Measurements from ENCODE around the gene KIAA1671.
A peak's percentile ranks its signal among the peaks of the same experiment; 100 is the strongest.

Gene KIAA1671

GRCh38 chr22:24982301-24983056, 30.0 kb downstream of the KIAA1671 start:
- DNase-seq = no peak

DNA sequence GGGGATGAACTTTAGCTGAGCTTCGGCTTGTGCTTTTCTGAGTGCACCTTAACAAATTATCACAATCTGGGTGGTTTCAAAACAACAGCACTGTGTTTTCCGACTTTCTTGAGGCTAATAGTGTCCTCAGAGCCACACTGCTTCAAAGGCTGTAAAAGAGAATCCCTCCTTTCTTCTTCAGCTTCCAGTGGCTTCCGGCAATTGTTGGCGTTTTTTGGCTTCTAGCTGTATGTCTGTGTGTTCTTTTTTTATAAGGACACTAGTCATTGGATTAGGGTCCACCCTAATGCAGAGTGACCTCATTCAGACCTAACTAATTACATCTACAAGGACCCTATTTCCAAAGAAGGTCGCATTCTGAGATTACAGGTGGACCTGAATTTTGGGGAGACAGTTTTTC, 30.6 kb downstream of the KIAA1671 start:
- DNase-seq = no peak

GRCh38 chr22:24984122-24984521, 31.6 kb downstream of the KIAA1671 start:
- no peak for DNase-seq

DNA sequence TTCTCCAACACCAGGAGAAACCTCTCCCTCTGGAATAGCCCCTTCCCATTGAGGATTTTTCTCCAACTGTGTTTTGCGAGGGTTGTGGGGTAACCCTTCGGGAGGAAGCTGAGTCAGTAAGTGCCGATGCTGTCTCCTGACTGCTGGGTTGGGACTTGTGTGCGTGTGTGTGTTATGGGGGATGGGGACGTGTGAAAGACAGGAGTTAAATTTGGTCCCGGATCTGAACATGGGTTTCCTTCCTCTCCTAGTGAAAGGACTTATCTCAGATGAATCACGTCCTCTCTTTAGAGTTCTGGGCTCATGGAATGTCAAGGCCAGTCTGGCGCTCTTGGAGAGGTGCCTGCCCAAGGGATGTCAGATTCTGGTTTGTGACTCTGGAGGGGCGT, 33.3 kb downstream of the KIAA1671 start:
- no peak for DNase-seq

- no peak for DNase-seq
Observed at GRCh38 chr22:24986816-24987215, 34.3 kb downstream of the KIAA1671 start.

DNA sequence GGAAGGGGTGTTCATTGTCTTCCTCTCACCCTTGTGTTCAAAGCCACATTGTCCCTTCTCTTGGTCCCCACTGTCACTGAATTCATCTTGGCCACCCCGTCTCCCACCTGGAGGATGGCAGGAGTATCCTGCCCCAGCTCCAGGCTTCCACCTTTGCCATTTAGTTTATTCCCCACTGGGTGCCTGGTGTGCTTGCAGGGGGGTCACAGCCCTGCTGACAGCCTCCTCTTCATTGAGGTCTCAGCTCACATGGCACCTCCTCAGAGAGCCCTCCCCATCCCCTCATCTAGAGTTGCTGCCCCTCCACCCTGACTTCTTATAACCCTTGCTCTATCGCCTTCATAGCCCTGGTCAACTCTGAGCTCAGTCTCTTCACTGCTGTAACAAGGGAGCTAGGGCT, 36.6 kb downstream of the KIAA1671 start:
- no peak for DNase-seq

GRCh38 chr22:24989541-24989951, 37.0 kb downstream of the KIAA1671 start:
- DNase-seq = no peak

DNA sequence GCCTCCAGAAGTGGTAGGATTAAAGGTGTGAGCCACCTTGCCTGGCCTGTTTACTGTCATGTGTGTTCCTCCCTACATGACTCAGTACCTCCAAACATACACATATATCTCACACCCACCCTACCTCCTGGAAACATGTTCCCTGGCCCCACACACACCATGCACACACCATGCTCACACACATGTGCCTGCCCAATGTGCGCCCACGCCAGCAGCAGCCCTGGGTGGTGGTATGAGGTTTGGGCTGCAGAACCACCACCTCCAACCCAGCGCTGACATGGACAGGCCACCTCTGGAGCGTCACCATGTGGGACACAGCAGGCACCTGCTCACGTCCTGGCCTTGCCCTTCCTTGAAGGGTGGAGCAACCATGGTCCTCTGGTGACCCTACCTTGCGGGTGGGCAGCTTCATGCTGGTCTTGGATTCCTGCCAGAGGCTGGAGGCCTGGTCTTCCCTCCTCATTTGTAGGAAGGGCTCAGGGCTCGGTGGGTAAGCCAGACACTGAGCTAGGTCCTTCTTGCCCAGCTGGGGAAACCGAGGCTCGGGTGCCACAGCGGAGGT, 37.9 kb downstream of the KIAA1671 start:
- no peak for DNase-seq

- no peak for DNase-seq
Observed at GRCh38 chr22:24992946-24993345, 40.4 kb downstream of the KIAA1671 start.

GRCh38 chr22:24994070-24994763, 41.7 kb downstream of the KIAA1671 start:
- peak; percentile 73 to 84 for DNase-seq

DNA sequence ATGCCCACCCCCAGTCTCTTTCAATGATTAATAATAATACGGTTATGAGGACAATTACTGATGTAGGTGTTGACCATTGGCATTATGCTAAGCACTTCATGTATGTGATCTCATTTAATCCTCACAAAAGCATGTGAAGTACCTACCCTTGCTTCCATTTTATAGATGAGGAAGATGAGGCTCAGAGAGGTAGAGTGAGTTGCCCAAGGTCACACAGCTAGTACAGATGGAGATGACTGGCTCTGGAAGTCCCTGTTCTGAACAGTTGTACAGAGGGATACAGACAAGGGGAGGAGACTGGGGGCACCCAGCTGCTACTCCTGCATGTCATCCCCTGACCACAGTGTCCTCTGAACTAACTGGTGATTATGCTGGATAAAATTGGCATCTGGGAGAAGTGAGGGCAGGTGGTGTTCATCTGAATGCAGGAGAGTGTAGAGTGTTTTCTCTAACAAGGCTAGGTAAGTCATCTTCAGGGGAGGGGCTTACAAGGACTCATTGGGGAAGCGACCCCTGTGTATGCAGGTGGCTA, 43.2 kb downstream of the KIAA1671 start:
- peak; percentile 65 to 75 for DNase-seq

DNA sequence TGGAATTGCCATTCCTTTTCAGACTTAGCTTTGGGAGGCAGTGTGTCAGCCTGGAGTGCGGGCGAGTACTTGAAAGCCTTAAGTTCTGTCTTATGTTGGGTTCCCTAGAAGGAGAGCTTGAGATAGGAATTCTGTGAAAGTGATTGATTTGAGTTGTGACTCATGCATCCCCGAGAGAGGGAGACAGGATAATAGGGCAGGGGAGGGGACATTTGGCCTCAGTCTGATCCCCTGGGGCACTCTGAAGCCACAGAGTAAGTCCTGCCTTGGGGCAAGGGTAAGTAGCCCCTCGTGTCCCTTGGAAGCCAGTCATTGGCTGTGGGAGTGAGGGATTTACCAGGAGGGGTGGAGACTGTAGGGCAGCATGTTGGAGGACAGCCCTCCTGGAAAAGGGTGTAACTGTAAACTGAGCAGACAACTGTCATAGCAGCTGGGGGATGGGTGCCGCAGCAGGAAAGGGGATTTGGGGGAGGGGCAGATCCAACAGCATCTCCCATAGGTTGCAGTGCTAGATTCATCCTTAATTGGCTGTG, 44.0 kb downstream of the KIAA1671 start:
- peak; percentile 99 for DNase-seq

GRCh38 chr22:24997023-24997422, 44.5 kb downstream of the KIAA1671 start:
- no peak for DNase-seq

GRCh38 chr22:25000686-25001085, 48.2 kb downstream of the KIAA1671 start:
- DNase-seq = no peak

DNA sequence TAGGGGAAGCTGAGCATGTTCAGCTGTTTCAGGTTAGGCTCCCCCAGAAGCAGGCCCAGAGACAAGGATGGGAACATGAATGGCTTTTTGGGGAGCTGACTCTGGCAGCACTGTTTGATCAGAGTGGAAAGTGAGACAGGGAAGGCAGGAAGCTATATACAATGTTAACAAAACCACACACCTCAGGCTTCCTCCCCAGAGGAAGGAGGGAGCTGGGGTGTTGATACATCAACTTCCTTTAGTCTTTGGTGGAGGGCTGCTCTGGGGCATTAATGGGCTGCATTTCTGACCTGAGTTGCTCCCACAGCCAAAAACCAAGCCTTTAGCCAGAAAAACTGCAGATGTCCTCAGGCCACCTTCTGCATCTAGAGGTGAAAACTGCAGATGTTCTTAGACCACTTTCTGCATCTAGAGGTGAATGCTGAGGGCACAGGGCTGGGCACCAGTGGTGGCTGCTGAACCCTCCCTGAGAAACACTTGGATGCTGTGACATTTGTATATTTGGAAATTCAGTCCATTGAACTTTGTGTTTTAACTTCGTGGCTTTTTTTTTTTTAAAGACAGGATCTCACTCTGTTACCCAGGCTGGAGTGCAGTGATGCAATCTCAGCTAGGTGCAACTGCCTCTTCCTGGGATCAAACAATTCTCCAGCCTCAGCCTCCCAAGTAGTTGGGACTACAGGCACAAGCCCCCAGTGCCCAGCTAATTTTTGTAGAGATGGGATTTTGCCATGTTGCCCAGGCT, 49.9 kb downstream of the KIAA1671 start:
- DNase-seq = no peak

DNA sequence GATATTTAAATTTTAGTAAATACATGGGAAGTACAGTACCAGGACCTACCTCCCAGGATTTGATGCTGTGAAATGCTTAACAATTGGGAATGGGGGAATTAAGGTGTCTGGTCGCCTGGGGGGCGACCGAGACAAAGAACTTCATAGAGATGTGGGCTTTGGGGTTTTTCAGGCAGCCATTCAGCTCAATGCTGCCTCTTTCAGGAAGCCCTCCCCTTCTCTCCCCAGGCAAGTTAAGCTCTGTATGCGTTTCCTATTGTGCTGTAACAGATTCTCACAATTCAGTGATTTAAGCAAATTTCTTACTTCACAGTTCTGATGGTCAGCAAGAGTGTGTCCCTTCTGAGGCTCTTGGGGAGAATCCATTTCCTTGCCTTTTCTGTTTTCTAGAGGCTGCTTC, 53.8 kb downstream of the KIAA1671 start:
- no peak for DNase-seq

DNA sequence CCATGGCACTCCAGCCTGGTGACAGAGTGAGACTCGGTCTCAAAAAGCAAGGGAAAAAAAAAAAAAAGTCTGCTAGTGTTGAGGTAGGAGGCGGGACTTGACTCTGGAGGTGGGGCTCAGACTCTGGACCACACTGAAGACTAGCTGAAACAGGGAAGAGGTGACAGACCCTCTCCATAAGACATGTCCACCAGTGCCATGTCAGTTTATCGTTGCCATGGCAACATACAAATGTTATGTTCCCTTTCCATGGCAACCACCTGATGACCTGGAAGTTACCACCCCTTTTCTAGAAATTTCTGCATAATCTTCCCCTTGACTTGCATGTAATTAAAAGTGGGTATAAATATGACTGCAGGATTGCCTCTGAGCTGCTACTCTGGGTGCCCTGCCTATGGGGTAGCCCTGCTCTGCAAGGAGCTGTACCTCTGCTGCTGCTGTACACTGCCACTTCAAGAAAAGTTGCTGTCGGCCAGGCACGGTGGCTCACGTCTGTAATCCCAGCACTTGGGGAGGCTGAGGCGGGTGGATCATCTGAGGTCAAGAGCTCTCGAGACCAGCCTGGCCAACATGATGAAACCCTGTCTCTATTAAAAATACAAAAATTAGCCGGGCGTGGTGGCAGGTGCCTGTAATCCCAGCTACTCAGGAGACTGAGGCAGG, 55.1 kb downstream of the KIAA1671 start:
- peak; percentile 15 to 63 for DNase-seq

GRCh38 chr22:25008666-25009065, 56.1 kb downstream of the KIAA1671 start:
- DNase-seq = no peak

DNA sequence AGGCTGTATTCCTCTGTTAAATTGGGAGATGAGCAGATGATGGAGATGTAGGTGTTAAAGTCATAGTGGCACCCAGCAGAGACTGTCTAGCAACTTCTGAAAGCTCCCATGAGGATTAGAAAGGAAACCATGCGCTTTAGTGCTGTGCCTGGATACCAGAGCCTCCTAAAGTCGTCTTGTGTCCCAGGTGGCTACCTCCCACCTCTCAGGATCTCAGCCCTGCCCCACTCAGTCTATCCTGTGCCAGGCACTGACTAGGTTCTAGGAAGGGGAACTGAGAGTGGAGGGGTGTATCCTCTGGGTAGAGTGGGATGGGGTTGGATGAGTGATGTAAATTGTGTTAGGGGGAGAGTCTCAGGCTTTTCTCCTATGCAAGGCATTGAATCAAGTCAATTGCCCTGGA, 60.2 kb downstream of the KIAA1671 start:
- no peak for DNase-seq

DNA sequence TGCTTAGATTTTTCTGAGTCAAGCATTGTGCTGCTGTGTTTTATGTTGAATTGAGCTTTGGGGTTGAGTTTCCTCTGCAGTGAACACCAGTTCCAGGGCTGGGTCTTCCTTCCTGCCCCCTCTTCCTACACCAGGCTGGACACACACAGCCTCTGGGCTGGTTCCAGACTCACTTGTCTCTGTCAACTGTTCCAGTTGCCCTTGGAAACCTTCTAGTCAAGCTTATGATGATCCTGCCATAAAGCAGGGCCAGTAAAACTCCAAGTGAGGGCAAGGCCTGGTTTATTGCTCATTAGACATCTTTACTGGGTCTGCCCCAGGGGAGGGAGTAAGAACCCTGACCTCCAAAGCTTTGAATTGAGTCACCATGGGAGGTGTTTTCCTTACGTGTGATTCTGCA, 61.1 kb downstream of the KIAA1671 start:
- DNase-seq = no peak

- DNase-seq = no peak
Observed at GRCh38 chr22:25014896-25015755, 62.6 kb downstream of the KIAA1671 start.

Data from NCI-H524 (cell line).